HFFc6 (cell line): Measurements from ENCODE around the gene SPEM1. TPM values are rescaled to one million over a fixed set of nuclear protein-coding genes. Genes with fewer than 3 reads are reported as not detected.

Experiments used
- DNase-seq: peaks from one replicate; pipeline ENCODE4 v3.0.0-alpha.2; 2018
- H3K27ac Mint-ChIP-seq: 2 replicates; pipeline ENCODE4 v1.8.0; 2020; ENCODE audit warnings: mild to moderate bottlenecking, mixed read lengths
- H3K27me3 Mint-ChIP-seq: 2 replicates; pipeline ENCODE4 v1.8.0; 2021; ENCODE audit warnings: mild to moderate bottlenecking, moderate library complexity, mixed read lengths; ENCODE audit not compliant: insufficient read depth
- H3K36me3 Mint-ChIP-seq: 2 replicates; pipeline ENCODE4 v1.8.0; 2021; ENCODE audit warnings: low read depth, mixed read lengths
- H3K4me1 Mint-ChIP-seq: 2 replicates; pipeline ENCODE4 v1.8.0; 2020; ENCODE audit warnings: low read depth, mixed read lengths
- H3K4me3 Mint-ChIP-seq: 2 replicates; pipeline ENCODE4 v1.8.0; 2020; ENCODE audit warnings: mild to moderate bottlenecking, moderate library complexity, mixed read lengths
- H3K9me3 Mint-ChIP-seq: 2 replicates; pipeline ENCODE4 v1.8.0; 2020; ENCODE audit warnings: mild to moderate bottlenecking, mixed read lengths
- total RNA-seq, 6 experiments: library from RNA; stranded (reverse); fragmentation: NEBNext Ultra II Directional; extraction: Animal tissue kit (Norgen Biotek cat#: 25700); gene quantifications; 2 replicates in 1 of 6; 3 replicates in 5 of 6; pipeline ENCODE4 v1.2.3, GENCODE V29; 2021
- TF ChIP-seq, protein P1 (sequence below): fragments of 200-600 bp; sonication (generic); IDR thresholded peaks from 2 replicates; pipeline ENCODE4 v1.5.0; 2021; ENCODE audit warnings: antibody characterized with exemption, mild to moderate bottlenecking

Gene SPEM1
- total RNA-seq, 6 experiments from 2014 or later: not detected

DNA sequence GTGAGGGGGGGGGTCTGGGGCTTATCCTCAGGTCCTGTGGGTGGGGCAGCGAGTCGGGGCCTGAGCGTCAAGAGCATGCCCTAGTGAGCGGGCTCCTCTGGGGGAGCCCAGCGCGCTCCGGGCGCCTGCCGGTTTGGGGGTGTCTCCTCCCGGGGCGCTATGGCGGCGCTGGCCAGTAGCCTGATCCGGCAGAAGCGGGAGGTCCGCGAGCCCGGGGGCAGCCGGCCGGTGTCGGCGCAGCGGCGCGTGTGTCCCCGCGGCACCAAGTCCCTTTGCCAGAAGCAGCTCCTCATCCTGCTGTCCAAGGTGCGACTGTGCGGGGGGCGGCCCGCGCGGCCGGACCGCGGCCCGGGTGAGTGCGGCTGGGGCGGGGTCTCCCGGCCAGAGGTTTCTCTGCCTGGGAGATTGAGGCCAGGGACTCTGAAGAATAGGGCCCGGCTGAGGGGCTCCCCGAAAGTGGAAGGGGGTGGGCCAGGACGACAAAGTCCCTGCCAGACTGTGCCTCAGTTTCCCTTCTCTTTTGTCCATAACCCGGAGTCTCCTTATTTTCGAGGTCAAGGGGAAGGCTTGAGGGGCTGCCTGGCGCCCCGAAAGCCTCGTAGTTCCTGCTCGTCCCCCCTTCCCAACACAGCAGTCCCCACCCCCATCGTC lies 19.5 kb downstream of the SPEM1 start, which contains the start of gene FGF11:
FGF11 (plus strand) TSS at position 51 of the 651 bp plus-strand sequence; CDS start at position 160, 109 bp downstream.
- Mint-ChIP-seq H3K27me3 (peaks cover 18% of the 10 kb centered on the region), H3K4me1 (peaks cover 48% of the 10 kb centered on the region), H3K4me3 (peak within 1 kb of the TSS; percentile 36; the same call in 1 of the 2 replicates), H3K27ac (no peak within 1 kb of the TSS), H3K9me3 (no peaks in the 10 kb centered on the region), H3K36me3 (no peaks in the 10 kb centered on the region; the same call in 1 of the 2 replicates)
- DNase-seq: no peak
- TF ChIP-seq, protein P1, sequence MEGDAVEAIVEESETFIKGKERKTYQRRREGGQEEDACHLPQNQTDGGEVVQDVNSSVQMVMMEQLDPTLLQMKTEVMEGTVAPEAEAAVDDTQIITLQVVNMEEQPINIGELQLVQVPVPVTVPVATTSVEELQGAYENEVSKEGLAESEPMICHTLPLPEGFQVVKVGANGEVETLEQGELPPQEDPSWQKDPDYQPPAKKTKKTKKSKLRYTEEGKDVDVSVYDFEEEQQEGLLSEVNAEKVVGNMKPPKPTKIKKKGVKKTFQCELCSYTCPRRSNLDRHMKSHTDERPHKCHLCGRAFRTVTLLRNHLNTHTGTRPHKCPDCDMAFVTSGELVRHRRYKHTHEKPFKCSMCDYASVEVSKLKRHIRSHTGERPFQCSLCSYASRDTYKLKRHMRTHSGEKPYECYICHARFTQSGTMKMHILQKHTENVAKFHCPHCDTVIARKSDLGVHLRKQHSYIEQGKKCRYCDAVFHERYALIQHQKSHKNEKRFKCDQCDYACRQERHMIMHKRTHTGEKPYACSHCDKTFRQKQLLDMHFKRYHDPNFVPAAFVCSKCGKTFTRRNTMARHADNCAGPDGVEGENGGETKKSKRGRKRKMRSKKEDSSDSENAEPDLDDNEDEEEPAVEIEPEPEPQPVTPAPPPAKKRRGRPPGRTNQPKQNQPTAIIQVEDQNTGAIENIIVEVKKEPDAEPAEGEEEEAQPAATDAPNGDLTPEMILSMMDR: no peak

DNA sequence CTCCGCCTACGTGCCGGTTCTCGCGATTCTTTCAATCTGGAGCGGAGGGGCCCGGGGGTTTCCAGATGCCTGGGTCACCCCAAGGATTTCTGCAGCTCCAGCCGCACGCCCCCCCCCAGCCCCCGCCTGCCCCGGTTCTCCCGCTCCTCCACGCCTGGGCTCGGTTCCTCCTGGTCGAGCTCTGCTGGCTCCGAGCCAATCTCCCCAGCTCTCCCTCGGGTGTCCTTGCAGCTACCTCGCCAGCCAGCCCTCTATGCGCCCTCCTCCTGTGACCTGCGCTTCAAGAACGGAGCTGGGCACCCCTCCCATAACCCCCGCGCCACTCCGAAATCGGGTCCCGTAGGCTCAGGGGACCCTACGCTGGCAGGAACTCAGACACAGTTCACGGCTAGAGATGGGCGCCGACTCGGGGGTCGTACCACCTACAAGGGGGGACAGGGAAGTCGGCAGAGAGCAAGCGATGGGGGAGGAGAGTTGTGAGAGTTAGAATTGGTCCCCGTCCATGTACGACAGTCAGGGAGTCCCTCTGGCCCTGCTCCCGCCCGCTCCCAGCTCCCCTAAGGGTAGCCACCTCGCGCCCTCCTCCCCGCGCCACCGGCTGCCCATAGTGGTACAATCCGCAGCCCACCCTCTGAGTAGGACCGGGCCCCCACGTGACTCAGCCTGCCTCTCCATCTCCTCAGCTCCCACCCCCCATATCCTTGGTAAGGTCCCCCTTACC lies 20.1 kb downstream of the SPEM1 start:
- peaks cover 46% of the 10 kb centered on the region for H3K4me1 Mint-ChIP-seq
- H3K9me3 Mint-ChIP-seq: no peaks in the 10 kb centered on the region
- peak overlapping the region; percentile 36; the same call in 1 of the 2 replicates for H3K4me3 Mint-ChIP-seq
- TF ChIP-seq, protein P1: no peak
- no peak overlapping the region for H3K27ac Mint-ChIP-seq
- peaks cover 20% of the 10 kb centered on the region for H3K27me3 Mint-ChIP-seq
- H3K36me3 Mint-ChIP-seq: no peaks in the 10 kb centered on the region; the same call in 1 of the 2 replicates
- no peak for DNase-seq

DNA sequence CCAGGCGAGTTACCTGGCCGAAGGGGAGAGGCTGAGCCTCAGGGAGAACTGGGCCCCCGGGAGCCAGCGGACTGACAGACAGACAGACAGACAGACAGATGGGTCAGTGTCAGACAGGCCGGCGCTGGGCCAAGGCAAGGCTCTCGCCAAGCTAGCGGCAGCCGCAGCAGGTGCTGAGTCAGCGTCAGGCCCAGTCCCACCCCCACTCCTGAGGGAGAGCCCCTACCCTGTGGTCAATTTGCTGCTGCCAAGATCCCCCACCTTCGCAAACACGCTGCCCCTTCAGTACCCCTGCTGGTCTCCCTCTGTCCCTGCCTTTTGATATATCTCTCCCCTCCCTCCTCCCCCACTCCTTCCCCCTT lies 20.7 kb downstream of the SPEM1 start:
- Mint-ChIP-seq H3K36me3 (no peaks in the 10 kb centered on the region; the same call in 1 of the 2 replicates), H3K27me3 (peaks cover 25% of the 10 kb centered on the region), H3K4me1 (peaks cover 48% of the 10 kb centered on the region), H3K27ac (no peak overlapping the region), H3K4me3 (no peak overlapping the region; the same call in 1 of the 2 replicates), H3K9me3 (no peaks in the 10 kb centered on the region)
- TF ChIP-seq, protein P1: peak; percentile 13; the same call in 1 of the 2 replicates
- DNase-seq: no peak

DNA sequence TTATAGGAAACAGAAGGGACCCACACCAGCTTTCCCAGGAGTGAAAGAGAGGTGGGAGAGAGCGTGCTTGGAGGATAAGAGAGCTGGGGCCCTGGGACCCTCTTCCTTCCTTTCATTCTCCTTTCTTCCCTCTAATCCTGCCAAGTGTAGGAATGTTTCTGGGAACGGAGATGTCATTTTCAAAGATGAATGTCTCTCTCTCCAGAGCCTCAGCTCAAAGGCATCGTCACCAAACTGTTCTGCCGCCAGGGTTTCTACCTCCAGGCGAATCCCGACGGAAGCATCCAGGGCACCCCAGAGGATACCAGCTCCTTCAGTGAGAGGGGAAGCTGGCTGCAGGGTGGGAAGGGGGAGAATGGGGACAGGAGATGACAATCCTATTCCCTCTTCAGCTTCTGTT lies 21.1 kb downstream of the SPEM1 start:
- peaks cover 47% of the 10 kb centered on the region for H3K4me1 Mint-ChIP-seq
- peaks cover 30% of the 10 kb centered on the region for H3K27me3 Mint-ChIP-seq

DNA sequence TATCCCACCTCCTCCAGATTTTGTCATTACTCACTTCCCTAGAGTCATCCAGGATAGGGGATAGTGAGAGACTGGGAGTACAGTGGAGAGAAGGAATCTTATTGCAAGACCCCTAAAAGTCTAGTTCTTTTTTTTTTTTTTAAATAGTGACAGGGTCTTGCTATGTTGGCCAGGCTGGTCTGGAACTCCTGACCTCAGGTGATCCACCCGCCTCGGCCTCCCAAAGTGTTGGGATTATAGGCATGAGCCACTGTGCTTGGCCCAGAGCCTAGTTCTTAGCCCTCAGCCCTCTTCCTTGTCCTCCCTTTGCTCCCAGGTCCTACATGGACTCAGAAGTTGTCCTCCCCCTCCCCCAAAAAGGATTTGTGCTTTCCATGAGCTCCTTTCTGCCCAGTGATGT lies 22.0 kb downstream of the SPEM1 start:
- Mint-ChIP-seq H3K4me1 (peaks cover 38% of the 10 kb centered on the region), H3K27me3 (peaks cover 36% of the 10 kb centered on the region), H3K27ac (no peak overlapping the region), H3K4me3 (no peak overlapping the region), H3K36me3 (no peaks in the 10 kb centered on the region; the same call in 1 of the 2 replicates), H3K9me3 (no peaks in the 10 kb centered on the region)
- DNase-seq: no peak
- TF ChIP-seq, protein P1: no peak

More for the DNA sequence above, 21.1 kb downstream of the SPEM1 start:
- TF ChIP-seq, protein P1: peak; percentile 1; the same call in 1 of the 2 replicates
- no peaks in the 10 kb centered on the region; the same call in 1 of the 2 replicates for H3K36me3 Mint-ChIP-seq
- H3K4me3 Mint-ChIP-seq: no peak overlapping the region
- no peak overlapping the region for H3K27ac Mint-ChIP-seq
- no peaks in the 10 kb centered on the region for H3K9me3 Mint-ChIP-seq
- no peak for DNase-seq
